Transverse colon (tissue), 4 donors: ENCODE measurements around the gene PNPLA1.

Source experiments
- EP300 ChIP-seq: sonication (generic); formaldehyde crosslinking; IDR thresholded peaks from one replicate; pipeline ENCODE4 v1.6.1; 2017; ENCODE audit warnings: antibody characterized with exemption, low read depth
- POLR2A ChIP-seq: fragments of 450-650 bp; IDR thresholded peaks from one replicate; pipeline ENCODE4 v1.6.1; 2016; ENCODE audit warnings: antibody characterized with exemption, mild to moderate bottlenecking, moderate library complexity
- POLR2AphosphoS5 ChIP-seq, 3 donors: sonication (generic); formaldehyde crosslinking; IDR thresholded peaks; one replicate each; pipeline ENCODE4 v1.6.1; 2016; ENCODE audit warnings: antibody characterized with exemption in 3 of 3
- TF ChIP-seq, protein P1 (sequence below), 5 experiments: fragments of 200-600 bp in 3 of 5; fragments of 450-650 bp in 2 of 5; sonication (generic) in 3 of 5; IDR thresholded peaks; 1 replicate in 2 of 5; 2 replicates in 3 of 5; pipeline ENCODE4 v1.5.1; 2016 to 2017; ENCODE audit warnings: antibody characterized with exemption in 5 of 5, inconsistent platforms in 3 of 5, mild to moderate bottlenecking in 2 of 5, moderate library complexity in 1 of 5

DNA sequence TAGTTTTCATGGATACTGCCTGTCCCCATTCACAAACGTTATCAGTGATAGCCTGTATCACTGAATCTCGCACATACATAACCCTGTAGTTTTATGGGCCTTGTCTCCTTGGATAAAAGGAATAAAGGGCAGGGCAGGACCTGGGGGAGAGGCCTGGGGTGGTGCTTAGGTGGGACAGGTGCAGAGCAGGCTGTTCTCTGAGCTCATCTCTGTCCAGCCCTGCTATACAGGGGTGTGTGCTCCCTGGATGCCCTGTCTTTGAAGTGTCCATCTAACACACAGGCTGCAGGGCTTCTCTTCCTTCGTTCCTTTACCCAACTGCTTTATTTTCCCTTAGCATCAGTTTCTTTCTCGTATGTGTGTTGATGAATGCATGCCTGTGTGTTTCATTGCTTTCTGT lies 46.9 kb upstream of the PNPLA1 start:
- TF ChIP-seq, protein P1, sequence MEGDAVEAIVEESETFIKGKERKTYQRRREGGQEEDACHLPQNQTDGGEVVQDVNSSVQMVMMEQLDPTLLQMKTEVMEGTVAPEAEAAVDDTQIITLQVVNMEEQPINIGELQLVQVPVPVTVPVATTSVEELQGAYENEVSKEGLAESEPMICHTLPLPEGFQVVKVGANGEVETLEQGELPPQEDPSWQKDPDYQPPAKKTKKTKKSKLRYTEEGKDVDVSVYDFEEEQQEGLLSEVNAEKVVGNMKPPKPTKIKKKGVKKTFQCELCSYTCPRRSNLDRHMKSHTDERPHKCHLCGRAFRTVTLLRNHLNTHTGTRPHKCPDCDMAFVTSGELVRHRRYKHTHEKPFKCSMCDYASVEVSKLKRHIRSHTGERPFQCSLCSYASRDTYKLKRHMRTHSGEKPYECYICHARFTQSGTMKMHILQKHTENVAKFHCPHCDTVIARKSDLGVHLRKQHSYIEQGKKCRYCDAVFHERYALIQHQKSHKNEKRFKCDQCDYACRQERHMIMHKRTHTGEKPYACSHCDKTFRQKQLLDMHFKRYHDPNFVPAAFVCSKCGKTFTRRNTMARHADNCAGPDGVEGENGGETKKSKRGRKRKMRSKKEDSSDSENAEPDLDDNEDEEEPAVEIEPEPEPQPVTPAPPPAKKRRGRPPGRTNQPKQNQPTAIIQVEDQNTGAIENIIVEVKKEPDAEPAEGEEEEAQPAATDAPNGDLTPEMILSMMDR (IDR thresholded peaks at IDR 0.05) = no peak
- TF ChIP-seq POLR2A (no peak), EP300 (no peak), POLR2AphosphoS5 (IDR thresholded peaks at IDR 0.05) (peak in 2 of 3 donors; percentile 24 to 50)
